Measurements from ENCODE around the gene EHMT1. TPM values are rescaled to one million over a fixed set of nuclear protein-coding genes. Genes with fewer than 3 reads are reported as not detected.
"Not testable (repeated sequence)": the region's sequence is repeated elsewhere in the genome, so short reads cannot be mapped to it uniquely, and the experiment has no call there.

Gene EHMT1
- total RNA-seq, 1 donor from 2014 or later: 48.0 TPM

- peak; percentile 27 for ATAC-seq
Observed at GRCh38 chr9:137788561-137789294, 169.9 kb downstream of the EHMT1 start.

DNA sequence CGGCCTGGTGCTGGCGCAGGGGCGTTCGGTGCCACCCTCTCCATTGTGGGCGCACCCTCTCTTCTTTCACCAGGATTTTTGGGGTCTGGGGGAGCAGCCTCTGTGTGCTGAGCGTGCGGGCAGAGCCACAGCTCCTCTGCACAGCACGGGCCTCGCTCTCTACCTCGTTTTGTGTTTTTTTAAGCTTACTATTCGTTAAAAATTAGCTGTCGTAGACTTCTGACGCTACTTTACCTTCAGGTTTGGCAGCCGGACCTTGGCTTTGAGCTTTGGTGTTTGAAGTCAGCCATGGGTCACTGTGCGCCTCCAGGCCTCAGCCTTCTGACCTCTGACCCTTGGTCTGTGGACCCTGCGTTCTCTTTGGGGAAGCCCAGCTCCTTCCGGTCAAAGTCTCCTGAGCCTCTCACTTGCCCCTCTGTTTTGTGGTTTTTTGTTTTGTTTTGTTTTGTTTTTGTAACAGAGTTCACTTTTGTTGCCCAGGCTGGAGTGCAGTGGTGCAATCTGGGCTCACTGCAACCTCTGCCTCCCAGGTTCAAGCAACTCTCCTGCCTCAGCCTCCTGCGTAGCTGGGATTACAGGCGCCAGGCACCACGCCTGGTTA, 170.6 kb downstream of the EHMT1 start:
- no peak for ATAC-seq

- no peak for ATAC-seq
Observed at GRCh38 chr9:137791947-137792346, 173.1 kb downstream of the EHMT1 start.

DNA sequence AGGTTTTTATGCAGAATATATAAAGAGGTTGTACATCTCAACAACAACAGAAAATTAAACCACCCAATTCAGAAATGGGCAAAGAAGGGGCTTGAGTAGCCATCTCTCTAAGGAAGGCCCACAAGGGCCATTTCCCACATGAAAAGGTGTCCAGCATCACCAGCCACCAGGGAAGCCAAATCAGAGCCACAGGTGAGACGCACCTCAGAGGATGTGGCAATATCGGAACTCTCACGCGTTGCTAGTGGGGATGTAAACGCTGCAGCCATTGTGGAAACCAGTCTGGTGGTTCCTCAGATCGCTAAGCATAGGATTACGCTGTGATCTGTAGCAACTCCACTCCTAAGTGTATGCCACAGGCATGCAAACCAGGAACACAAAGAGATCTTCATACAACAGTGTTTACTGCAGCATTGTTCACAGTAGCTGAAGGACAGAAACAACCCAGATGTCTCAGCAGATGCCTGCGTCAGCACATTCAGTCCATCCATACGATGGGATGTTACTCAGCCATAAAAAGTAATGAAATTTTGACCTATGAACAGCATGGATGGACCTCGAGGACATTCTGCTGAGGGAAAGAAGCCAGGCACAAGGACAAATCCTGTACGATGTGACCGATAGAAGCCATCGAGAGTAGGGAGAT, 174.5 kb downstream of the EHMT1 start:
- no peak for ATAC-seq

GRCh38 chr9:137795156-137795666, 176.4 kb downstream of the EHMT1 start:
- no peak for ATAC-seq

- ATAC-seq: no peak
Observed at GRCh38 chr9:137797206-137798120, 178.7 kb downstream of the EHMT1 start.

DNA sequence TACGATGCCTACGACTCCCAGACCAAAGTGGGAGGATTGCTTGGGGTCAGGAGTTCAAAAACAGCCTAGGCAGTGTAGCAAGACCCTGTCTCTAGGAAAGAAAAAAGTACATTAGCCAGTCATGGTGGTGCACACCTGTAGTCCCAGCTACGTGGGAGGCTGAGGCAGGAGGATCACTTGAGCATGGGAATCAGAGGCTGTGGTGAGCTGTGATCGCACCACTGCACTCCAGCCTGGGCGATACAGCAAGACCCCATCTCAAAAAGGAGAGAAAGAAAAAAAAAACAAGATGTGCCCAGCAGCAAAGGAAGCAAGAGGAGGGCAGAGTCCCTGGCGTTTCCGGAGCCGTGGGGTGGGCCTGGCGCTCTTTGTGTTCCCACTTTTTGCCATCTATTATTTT, 179.3 kb downstream of the EHMT1 start:
- no peak for ATAC-seq

GRCh38 chr9:137798901-137799629, 180.3 kb downstream of the EHMT1 start:
- no peak for ATAC-seq

- no peak for ATAC-seq
Observed at GRCh38 chr9:137799630-137799983, 180.8 kb downstream of the EHMT1 start.

GRCh38 chr9:137800196-137801022, 181.6 kb downstream of the EHMT1 start:
- no peak for ATAC-seq

GRCh38 chr9:137801023-137801319, 182.2 kb downstream of the EHMT1 start:
- no peak for ATAC-seq

DNA sequence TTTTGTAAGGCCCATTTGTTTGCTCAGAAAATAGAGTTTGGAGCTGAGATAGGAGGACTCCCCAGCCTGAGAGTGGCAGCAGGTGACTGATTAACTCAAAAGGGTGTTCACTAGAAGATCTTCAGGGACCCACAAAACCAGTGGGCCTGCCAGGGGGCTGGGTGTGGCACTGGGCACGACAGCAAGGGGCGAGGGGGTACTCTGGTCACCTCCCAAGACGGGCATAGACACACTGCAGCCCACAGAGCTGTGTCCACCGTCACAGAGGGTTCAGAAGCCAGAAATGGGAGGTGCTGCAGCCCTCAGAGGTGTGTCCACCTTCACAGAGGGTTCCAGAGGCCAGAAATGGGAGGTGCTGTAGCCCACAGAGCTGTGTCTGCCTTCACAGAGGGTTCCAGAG, 183.2 kb downstream of the EHMT1 start:
- ATAC-seq: peak; percentile 8

GRCh38 chr9:137802521-137803243, 183.9 kb downstream of the EHMT1 start:
- no peak for ATAC-seq

DNA sequence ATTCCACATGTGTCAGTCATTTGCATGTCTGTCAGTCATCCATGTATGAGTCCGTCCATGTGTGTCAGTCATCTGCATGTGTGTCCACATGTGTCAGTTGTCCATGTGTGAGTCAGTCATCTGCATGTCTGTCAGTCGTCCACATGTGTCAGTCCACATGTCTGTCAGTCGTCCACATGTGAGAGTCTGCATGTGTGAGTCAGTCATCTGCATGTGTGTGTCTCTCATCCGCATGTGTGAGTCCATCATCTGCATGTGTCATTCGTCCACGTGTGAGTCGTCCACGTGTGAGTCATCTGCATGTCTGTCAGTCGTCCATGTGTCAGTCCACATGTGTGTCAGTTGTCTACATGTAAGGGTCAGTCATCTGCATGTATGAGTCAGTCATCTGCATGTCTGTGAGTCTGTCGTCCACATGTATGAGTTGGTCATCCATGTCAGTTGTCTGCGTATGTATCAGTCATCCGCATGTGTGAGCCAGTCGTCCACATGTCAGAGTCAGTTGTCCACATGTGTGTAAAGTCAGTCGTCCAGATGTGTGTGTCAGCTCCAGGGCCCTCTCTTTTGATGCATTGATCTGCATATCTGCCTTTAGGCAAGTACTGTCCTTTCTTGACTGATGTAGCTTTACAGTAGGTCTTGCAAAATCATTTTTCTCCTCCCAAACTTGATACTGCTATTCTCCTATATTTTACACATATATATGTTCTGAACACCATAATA, 186.3 kb downstream of the EHMT1 start:
- ATAC-seq: peak; percentile 14

GRCh38 chr9:137807721-137808703, 189.2 kb downstream of the EHMT1 start:
- ATAC-seq: peak; percentile 66

- ATAC-seq: no peak
Observed at GRCh38 chr9:137809040-137809576, 190.3 kb downstream of the EHMT1 start.

DNA sequence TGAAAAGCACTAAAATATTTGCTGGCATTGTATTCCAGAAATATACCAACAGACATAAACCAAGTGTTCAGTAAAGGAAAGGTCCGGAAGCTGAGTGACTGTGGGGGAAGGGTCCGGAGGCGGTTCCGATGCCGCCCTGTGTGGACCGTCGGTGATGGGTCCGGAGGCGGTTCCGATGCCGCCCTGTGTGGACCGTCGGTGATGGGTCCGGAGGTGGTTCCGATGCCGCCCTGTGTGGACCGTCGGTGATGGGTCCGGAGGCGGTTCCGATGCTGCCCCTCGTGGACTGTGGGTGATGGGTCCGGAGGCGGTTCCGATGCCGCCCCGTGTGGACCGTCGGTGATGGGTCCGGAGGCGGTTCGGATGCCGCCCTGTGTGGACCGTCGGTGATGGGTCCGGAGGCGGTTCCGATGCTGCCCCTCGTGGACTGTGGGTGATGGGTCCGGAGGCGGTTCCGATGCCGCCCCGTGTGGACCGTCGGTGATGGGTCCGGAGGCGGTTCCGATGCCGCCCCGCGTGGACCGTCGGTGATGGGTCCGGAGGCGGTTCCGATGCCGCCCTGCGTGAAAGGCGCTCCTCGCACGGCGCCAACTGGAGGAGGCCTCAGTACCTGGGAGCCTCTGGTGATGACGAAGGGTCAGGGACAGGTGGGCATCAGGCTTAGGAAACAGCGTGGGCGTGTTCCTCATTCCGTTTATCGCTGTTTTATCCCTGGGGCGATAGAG, 191.1 kb downstream of the EHMT1 start:
- ATAC-seq: not testable (repeated sequence)

Measured in esophagus mucosa (tissue), 1 donor.